Astrocyte of the spinal cord (primary cell): ENCODE measurements around the gene KIF5C.

Experiments used
- DNase-seq: peaks from one replicate; pipeline ENCODE4 v3.0.0; 2011; ENCODE audit warnings: low read depth, low spot score
- H3K4me3 ChIP-seq: 2 replicates; pipeline ENCODE4 v1.5.1; 2011; ENCODE audit warnings: low read depth, mild to moderate bottlenecking, low read length, moderate library complexity
- CTCF ChIP-seq: IDR thresholded peaks from 2 replicates; pipeline ENCODE4 v1.5.1; 2012; ENCODE audit warnings: low read depth, mild to moderate bottlenecking, low read length, inconsistent platforms
- in situ Hi-C: cut with HindIII; loops from 2 replicates; pipeline ENCODE4 v1.10.0; 2017; ENCODE audit warnings: low sequenced_read_pairs

Gene KIF5C

DNA sequence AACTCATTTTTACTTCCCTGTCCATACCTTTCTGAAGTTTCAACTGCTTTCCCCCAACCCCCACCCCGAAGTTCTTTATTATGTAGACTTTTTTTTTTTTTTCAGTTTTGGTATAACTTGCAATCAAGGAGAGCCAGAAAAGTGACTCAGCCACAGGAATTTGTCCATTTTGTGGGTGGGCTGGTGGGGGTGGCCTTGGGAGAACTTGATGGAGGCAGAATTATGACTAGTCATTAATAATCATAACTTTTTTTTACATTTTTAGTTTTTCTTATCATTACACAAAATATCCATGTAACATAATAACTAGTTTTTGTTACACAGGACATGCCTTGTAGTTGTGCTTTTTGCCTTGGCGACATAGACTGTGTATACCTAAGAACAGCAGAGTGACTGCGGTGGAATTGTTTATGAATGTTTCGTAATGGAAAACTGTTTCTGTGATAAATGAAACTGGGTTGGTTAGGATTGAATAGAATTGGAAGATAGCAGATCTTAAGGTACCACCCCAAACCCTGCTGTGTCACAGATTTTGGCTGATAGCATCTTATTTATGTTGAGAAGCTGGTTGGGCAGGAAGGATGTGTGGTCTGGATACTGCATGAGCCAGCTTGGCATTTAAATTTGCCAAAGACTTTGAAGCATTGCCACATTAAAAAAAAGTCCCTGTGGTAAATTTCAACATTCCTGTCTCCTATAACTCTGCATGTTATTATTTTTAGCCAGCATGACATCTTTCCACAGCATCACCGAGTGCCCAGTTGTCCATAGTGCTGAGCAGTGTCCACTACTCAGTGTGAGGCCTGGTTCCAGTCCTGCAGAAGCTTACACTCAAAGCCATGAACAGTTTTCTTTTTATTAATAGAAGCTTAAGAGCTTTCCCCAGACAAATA, 194.2 kb downstream of the KIF5C start:
- no peak for TF ChIP-seq CTCF
- no peak overlapping the region for H3K4me3 ChIP-seq
- peak; percentile 87 for DNase-seq
- in situ Hi-C loops: no loop called here

DNA sequence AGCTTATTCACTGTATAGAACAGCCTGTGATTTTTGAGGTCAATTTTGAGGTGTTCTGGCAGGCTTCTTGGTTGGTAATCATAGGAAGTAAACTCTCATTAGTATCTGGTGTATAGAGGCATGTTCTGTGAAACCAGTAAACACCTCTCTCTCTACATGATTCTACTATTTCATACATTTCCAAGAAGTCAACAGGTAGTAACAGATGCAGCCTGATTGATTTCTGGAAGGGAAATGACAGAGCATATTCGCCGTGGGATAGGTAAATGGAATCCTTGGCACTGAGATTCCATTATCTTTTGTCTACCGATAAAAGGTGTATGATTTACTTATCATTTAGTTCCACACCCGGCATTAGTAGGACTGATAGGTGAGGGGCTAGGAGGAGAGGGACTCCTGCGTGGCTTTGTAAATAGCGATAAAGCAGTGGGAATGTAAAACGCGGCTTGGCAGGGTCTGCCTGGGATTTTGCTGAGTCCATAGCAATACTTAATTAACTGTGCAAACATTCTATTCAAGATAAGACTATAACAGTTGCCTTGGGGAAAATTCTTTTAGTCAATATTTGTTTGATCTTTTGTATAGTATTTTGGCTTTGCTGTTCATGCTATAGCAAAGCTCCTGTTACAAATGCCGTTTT, 195.8 kb downstream of the KIF5C start:
- no peak for DNase-seq
- TF ChIP-seq CTCF: no peak
- in situ Hi-C loops: no loop called here

DNA sequence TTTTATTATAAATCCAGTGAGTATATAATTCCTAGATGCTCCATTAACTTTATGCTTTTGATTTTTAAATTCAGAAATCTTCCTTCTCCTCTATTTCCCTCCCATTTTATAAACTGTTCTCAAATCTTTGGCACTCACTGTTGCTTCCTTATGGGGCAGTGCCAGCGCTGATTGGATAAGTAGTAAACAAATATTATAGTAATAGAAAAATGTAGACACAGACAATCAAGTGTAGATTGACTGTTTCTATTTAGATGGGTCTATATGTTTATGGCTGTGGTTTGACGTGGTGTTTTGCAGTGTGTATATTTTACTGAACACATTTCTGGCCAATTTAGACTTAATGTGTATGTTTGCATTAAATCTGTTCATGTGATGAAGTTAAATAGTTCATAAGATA, 200.1 kb downstream of the KIF5C start:
- in situ Hi-C loops: no loop called here
- TF ChIP-seq CTCF: no peak
- H3K4me3 ChIP-seq: no peak overlapping the region
- DNase-seq: no peak

More for the DNA sequence above, 195.8 kb downstream of the KIF5C start:
- no peak overlapping the region for H3K4me3 ChIP-seq

DNA sequence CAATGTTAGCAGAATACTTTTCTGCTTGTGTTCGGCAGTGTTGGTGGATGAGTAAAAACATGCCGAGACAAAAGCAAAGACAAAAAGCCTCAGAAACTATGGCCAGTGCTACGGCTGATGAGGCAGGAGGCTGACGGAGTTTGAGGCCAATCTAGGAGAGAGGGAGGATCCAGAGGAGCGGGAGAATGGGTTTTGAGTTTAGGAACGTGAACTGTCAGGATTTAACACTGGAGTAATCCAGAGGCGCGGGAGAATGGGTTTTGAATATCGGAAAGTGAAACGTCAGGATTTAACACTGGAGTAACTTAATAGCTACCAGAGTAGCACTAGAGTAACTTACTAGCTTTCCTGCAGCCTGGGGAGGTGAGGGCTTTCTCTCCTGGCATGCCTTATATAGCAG, 200.8 kb downstream of the KIF5C start:
- in situ Hi-C loops: no loop called here
- TF ChIP-seq CTCF: no peak
- H3K4me3 ChIP-seq: no peak overlapping the region
- no peak for DNase-seq
